PFSK-1 (cell line): Measurements from ENCODE around the gene TTC21A.

ENCODE experiments used
- FOXP2 ChIP-seq: optimal IDR thresholded peaks from 2 replicates; pipeline ENCODE3; 2011; ENCODE audit warnings: borderline replicate concordance, control low read depth, inconsistent platforms; ENCODE audit not compliant: insufficient read depth; ENCODE audit errors: extremely low read length, extremely low read depth
- POLR2AphosphoS5 ChIP-seq: IDR thresholded peaks from 2 replicates; pipeline ENCODE4 v1.6.1; 2012; ENCODE audit warnings: low read depth, mild to moderate bottlenecking, control low read depth, low read length, moderate library complexity
- TAF1 ChIP-seq: IDR thresholded peaks from 2 replicates; pipeline ENCODE4 v1.6.1; 2012; ENCODE audit warnings: low read length, control low read depth, borderline replicate concordance; ENCODE audit not compliant: insufficient read depth

DNA sequence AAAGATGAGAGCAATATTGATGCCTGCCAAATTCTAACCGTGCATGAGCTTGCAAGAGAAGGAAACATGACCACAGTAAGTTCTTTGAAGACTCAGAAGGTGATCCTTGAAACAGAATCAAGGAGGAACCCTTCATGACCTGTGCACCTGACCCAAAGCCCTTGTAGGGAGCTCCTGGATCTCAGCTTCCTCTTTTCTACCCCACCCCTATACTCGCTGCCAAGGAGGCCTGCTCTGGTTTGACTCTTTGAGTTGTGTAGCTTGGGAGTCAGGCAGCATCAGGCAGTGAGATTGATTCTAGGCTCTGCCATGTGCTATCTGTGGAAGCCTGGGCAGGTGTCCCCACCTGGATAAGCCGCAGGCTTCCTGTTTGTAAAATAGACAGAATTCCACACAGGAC lies 10.6 kb downstream of the TTC21A start:
- no peak for TF ChIP-seq TAF1
- no peak for TF ChIP-seq FOXP2
- no peak for TF ChIP-seq POLR2AphosphoS5
